Kidney (tissue), 14 donors: Measurements from ENCODE around the gene CCDC175. TPM values are rescaled to one million over a fixed set of nuclear protein-coding genes. Genes with fewer than 3 reads are reported as not detected.

Source experiments
- DNase-seq, 5 donors: peaks; one replicate each; pipeline ENCODE4 v3.0.0-alpha.2; 2013 to 2020
- FAIRE-seq: peaks from 2 replicates; lab custom pipeline; 2012; peaks lifted over from hg19 to GRCh38; lab: Jason Lieb, UNC
- H3K27ac ChIP-seq, 2 donors: one replicate each; pipeline ENCODE4 v1.7.0; 2013; ENCODE audit warnings: low read depth in 2 of 2, low read length in 2 of 2, inconsistent platforms in 1 of 2
- H3K27me3 ChIP-seq: one replicate; pipeline ENCODE4 v1.7.1; 2013; ENCODE audit warnings: low read length, inconsistent platforms; ENCODE audit not compliant: control insufficient read depth, insufficient read depth
- H3K36me3 ChIP-seq, 3 donors: one replicate each; pipeline versions ENCODE4 v1.7.0 to v1.7.1; 2013; ENCODE audit warnings: low read length in 3 of 3, control low read depth in 1 of 3, inconsistent platforms in 1 of 3; ENCODE audit not compliant: insufficient read depth in 3 of 3, control insufficient read depth in 2 of 3
- H3K4me1 ChIP-seq, 3 donors: one replicate each; pipeline versions ENCODE4 v1.7.0 to v1.7.1; 2013; ENCODE audit warnings: low read length in 3 of 3, inconsistent platforms in 1 of 3, low read depth in 1 of 3; ENCODE audit not compliant: control insufficient read depth in 2 of 3, insufficient read depth in 2 of 3
- H3K4me3 ChIP-seq, 3 donors: one replicate each; pipeline versions ENCODE4 v1.7.0 to v1.8.1; 2013; ENCODE audit warnings: low read length in 3 of 3, control low read depth in 1 of 3, inconsistent platforms in 1 of 3
- H3K9ac ChIP-seq, 3 donors: one replicate each; pipeline versions ENCODE4 v1.7.0 to v1.7.1; 2013; ENCODE audit warnings: low read length in 3 of 3, control low read depth in 1 of 3, inconsistent platforms in 1 of 3
- H3K9me3 ChIP-seq, 3 donors: one replicate each; pipeline versions ENCODE4 v1.7.0 to v1.7.1; 2013; ENCODE audit warnings: low read length in 3 of 3, control low read depth in 1 of 3, inconsistent platforms in 1 of 3; ENCODE audit not compliant: control insufficient read depth in 2 of 3, insufficient read depth in 1 of 3
- intact Hi-C: fragments of 100-400 bp; cut with DNase I; formaldehyde crosslinking; loops from one replicate; pipeline ENCODE4 v1.11.1; 2022
- polyA plus RNA-seq: library from polyadenylated mRNA; stranded (reverse); fragments of 350-450 nt; fragmentation: Illumina TruSeq; extraction: RNeasy Lipid Tissue Mini Kit (QIAGEN cat#74804); gene quantifications from one replicate; pipeline ENCODE4 v1.2.3, GENCODE V29; 2014; ENCODE audit warnings: low read depth, low replicate concordance; ENCODE audit not compliant: insufficient read depth
- total RNA-seq: library from RNA; stranded (reverse); fragmentation: NEBNext Ultra II Directional; extraction: Animal tissue kit (Norgen Biotek cat#: 25700); gene quantifications from one replicate; pipeline ENCODE4 v1.2.1, GENCODE V29; 2021
- TF ChIP-seq, protein P1 (sequence below): IDR thresholded peaks from 3 replicates; pipeline ENCODE4 v1.5.1; 2012; ENCODE audit warnings: mild to moderate bottlenecking, moderate library complexity, borderline replicate concordance; ENCODE audit not compliant: insufficient read depth; ENCODE audit errors: extremely low read depth
- donor health status: control.
- donor health status: control.
- donor health status: control.
- donor health status: control.
- donor health status: control.
- donor health status: DM: yes; HTN: yes; CAD: no.
- donor health status: Normal renal cell carcinoma (clear cell type).

Gene CCDC175
- total and polyA plus RNA-seq, 2 donors from 2014 or later, result not detected

DNA sequence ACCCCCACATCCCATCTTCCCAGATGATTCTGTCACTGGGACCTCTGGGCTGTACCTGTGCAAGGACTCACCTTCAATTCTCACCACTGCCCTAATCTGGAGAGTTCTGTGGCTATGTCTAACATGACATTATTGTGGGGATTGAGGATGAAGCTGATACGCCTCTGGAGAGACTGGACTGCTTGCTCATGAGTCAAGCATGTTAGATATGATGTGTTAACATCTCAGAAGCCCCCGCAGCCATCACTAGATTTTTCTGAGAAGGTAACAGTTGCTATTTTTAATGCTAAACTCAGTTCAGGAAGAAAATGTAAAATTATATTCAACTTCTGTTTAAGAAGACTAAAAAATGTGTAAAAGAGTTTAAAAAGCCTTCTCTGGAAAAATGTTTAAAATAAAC, 66.6 kb downstream of the CCDC175 start:
- FAIRE-seq, result no peak
- Histone ChIP-seq H3K27ac (no peak overlapping the region), H3K9ac (no peak overlapping the region), H3K4me1 (no peaks in the 10 kb centered on the region), H3K36me3 (peaks cover 0 to under 1% (median 0%) of the 10 kb centered on the region in 3 donors), H3K4me3 (no peak overlapping the region), H3K27me3 (no peaks in the 10 kb centered on the region), H3K9me3 (no peaks in the 10 kb centered on the region)
- DNase-seq, result no peak
- intact Hi-C loops, result no loop called here
- TF ChIP-seq, protein P1, sequence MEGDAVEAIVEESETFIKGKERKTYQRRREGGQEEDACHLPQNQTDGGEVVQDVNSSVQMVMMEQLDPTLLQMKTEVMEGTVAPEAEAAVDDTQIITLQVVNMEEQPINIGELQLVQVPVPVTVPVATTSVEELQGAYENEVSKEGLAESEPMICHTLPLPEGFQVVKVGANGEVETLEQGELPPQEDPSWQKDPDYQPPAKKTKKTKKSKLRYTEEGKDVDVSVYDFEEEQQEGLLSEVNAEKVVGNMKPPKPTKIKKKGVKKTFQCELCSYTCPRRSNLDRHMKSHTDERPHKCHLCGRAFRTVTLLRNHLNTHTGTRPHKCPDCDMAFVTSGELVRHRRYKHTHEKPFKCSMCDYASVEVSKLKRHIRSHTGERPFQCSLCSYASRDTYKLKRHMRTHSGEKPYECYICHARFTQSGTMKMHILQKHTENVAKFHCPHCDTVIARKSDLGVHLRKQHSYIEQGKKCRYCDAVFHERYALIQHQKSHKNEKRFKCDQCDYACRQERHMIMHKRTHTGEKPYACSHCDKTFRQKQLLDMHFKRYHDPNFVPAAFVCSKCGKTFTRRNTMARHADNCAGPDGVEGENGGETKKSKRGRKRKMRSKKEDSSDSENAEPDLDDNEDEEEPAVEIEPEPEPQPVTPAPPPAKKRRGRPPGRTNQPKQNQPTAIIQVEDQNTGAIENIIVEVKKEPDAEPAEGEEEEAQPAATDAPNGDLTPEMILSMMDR, result no peak

GRCh38 chr14:59509101-59509500, 67.5 kb downstream of the CCDC175 start:
- DNase-seq (no peak), FAIRE-seq (no peak)
- no peak overlapping the region for H3K27ac ChIP-seq
- TF ChIP-seq, protein P1, result no peak
- H3K27me3 ChIP-seq, result no peaks in the 10 kb centered on the region
- no peak overlapping the region for H3K4me3 ChIP-seq
- no peak overlapping the region for H3K9ac ChIP-seq
- H3K4me1 ChIP-seq, result no peaks in the 10 kb centered on the region
- H3K36me3 ChIP-seq, result peaks cover 0 to 7% (median 2%) of the 10 kb centered on the region in 3 donors
- no peaks in the 10 kb centered on the region for H3K9me3 ChIP-seq
- intact Hi-C loops, result no loop called here

GRCh38 chr14:59507752-59508103, 68.9 kb downstream of the CCDC175 start:
- no peak overlapping the region for H3K4me3 ChIP-seq
- no peaks in the 10 kb centered on the region for H3K4me1 ChIP-seq
- DNase-seq (no peak), FAIRE-seq (no peak)
- intact Hi-C loops, result no loop called here
- H3K36me3 ChIP-seq, result peaks cover 0 to 11% (median 6%) of the 10 kb centered on the region in 3 donors
- H3K27me3 ChIP-seq, result no peaks in the 10 kb centered on the region
- no peaks in the 10 kb centered on the region for H3K9me3 ChIP-seq
- TF ChIP-seq, protein P1, result no peak
- no peak overlapping the region for H3K9ac ChIP-seq
- H3K27ac ChIP-seq, result no peak overlapping the region
